Measurements from ENCODE around the gene VPS52. TPM values are rescaled to one million over a fixed set of nuclear protein-coding genes. Genes with fewer than 3 reads are reported as not detected.

Gene VPS52
- total RNA-seq, 1 experiment from 2014 or later, result 47.8 TPM

DNA sequence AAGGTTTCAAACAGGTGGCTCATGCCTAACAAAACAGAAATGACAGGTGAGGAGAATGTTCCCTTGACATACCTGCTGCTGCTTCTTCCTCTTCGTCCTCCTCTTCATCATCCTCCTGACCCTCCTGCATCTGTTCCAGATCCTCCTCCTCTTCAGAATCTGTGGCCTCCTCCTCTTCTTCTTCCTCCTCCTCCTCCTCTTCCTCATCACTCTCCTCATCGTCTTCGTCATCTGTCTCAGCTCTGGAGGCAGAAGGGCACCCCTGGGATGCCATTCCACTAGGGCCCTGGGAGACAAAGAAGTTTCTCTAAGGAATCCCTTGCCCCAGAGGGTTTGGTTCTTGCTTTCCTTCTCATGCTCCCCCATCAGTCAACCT is 48.3 kb upstream of the VPS52 start:
- H3K9me3 Mint-ChIP-seq (ENCODE audit: unreplicated experiment), result no peaks in the 10 kb centered on the region
- peak overlapping the region; percentile 80 for H3K27ac Mint-ChIP-seq (ENCODE audit: low read depth, unreplicated experiment)
- ChIA-PET CTCF (interaction anchor here (0.6 to 2.5 kb wide), 3 partner anchors 25 to 174 kb away, joined by 3 to 10 read pairs (median 3); no protein-coding TSS in a partner anchor), POLR2A (interaction anchor here (0.6 to 1.8 kb wide), 7 partner anchors 8 to 256 kb away, joined by 3 to 6 read pairs (median 3); partner anchors contain the start of gene B3GALT4)
- no peaks in the 10 kb centered on the region for H3K27me3 Mint-ChIP-seq (ENCODE audit: insufficient read depth, unreplicated experiment)
- BruUV-seq (replicated peaks), result no TSS peak
- H3K4me3 Mint-ChIP-seq (ENCODE audit: unreplicated experiment), result peak overlapping the region; percentile 81
- TF ChIP-seq, protein P1, sequence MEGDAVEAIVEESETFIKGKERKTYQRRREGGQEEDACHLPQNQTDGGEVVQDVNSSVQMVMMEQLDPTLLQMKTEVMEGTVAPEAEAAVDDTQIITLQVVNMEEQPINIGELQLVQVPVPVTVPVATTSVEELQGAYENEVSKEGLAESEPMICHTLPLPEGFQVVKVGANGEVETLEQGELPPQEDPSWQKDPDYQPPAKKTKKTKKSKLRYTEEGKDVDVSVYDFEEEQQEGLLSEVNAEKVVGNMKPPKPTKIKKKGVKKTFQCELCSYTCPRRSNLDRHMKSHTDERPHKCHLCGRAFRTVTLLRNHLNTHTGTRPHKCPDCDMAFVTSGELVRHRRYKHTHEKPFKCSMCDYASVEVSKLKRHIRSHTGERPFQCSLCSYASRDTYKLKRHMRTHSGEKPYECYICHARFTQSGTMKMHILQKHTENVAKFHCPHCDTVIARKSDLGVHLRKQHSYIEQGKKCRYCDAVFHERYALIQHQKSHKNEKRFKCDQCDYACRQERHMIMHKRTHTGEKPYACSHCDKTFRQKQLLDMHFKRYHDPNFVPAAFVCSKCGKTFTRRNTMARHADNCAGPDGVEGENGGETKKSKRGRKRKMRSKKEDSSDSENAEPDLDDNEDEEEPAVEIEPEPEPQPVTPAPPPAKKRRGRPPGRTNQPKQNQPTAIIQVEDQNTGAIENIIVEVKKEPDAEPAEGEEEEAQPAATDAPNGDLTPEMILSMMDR (IDR thresholded peaks at IDR 0.05; ENCODE audit: unreplicated experiment), result no peak
- peaks cover 63% of the 10 kb centered on the region for H3K36me3 Mint-ChIP-seq (ENCODE audit: insufficient read depth, unreplicated experiment)
- DNase-seq (ENCODE audit: unreplicated experiment), result no peak
- intact Hi-C loops (cut with micrococcal nuclease), result no loop called here
- peaks cover 67% of the 10 kb centered on the region for H3K4me1 Mint-ChIP-seq (ENCODE audit: insufficient read depth, unreplicated experiment)

DNA sequence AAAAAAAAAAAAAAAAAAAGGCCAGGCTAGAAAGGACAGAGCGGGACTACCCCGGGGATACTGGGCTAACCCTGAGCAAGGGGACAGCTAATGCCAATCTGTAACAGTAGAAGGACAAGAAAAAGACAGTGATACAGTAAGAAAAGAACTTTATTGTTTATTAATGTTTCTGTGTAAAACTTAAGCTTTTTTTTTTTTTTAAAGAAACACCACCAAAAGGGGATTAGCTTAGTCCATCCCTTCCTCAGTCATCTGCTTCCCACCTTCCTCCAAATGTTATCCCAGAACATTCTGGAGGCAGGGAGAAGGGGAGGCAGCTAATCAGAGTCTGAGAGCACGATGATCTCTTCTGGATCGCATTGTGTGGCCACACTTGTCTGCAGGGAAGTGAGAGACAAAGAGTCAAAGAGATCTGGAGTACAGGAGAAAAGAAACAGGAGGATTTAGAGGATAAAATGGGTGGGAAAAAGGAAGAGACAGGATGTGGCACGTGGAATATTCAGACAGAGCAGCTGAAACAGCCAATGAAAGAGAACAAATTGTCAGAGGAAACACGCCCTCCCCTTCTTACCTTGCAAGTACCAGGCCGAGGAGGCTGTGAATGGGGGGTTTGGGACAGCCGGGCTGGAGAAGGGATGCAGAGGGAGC is 46.9 kb upstream of the VPS52 start:
- no peaks in the 10 kb centered on the region for H3K27me3 Mint-ChIP-seq (ENCODE audit: insufficient read depth, unreplicated experiment)
- peak overlapping the region; percentile 81 for H3K4me3 Mint-ChIP-seq (ENCODE audit: unreplicated experiment)
- CTCF ChIA-PET, result interaction anchor here (0.7 to 2.5 kb wide), 7 partner anchors 26 to 359 kb away, joined by 3 to 10 read pairs (median 3); partner anchors contain the start of gene CUTA
- intact Hi-C loops (cut with micrococcal nuclease), result no loop called here
- POLR2A ChIA-PET, result interaction anchor here (0.5 to 3.0 kb wide), 19 partner anchors 20 to 1697 kb away, joined by 3 to 30 read pairs (median 3); partner anchors contain the start of genes B3GALT4, CUTA, PFDN6 and RGL2
- TF ChIP-seq, protein P1 (IDR thresholded peaks at IDR 0.05; ENCODE audit: unreplicated experiment), result no peak
- peaks cover 73% of the 10 kb centered on the region for H3K36me3 Mint-ChIP-seq (ENCODE audit: insufficient read depth, unreplicated experiment)
- DNase-seq (ENCODE audit: unreplicated experiment), result no peak
- peak overlapping the region; percentile 80 for H3K27ac Mint-ChIP-seq (ENCODE audit: low read depth, unreplicated experiment)
- peaks cover 68% of the 10 kb centered on the region for H3K4me1 Mint-ChIP-seq (ENCODE audit: insufficient read depth, unreplicated experiment)
- no peaks in the 10 kb centered on the region for H3K9me3 Mint-ChIP-seq (ENCODE audit: unreplicated experiment)
- no TSS peak for BruUV-seq (replicated peaks)

DNA sequence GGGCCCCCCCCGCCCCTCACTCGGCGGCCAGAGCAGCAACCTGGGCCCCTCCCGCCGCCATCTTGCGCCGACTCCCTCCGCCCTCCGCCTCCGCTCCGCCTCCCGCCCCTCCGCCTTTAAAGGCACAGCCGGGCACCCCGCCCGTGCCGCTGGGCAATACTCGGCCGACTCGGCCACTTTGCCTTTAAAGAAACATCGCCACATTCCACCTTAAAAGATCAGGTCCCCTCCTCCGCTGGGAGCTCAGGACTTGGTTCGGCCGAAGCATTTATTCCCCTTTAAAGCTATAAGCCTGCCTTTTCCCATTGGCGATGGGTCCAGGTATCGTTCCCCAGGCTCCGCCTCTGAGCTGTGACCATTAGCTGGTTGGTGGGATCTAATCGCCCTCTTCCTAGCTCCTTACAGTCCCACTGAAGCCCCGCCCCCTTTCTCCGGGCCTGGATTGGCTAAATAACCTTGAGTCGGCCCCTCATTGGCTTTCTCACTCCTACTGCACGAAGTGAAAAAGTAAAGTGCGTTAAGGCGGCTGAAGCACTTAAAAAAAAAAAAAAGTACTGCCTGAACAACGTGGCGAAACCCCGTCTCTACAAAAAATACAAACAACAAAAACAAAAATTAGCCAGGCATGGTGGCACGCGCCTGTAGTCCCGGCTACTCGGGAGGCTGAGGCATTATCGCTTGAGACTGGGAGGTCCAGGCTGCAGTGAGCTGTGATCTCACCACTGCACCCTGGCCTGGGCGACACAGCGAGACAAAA is 46.2 kb upstream of the VPS52 start, which contains the start of gene ZBTB22:
Gene ZBTB22 (minus strand): TSS at position 76 of the 757 bp plus-strand sequence. CDS start 828 bp downstream, outside the sequence.
- POLR2A ChIA-PET, result interaction anchor here (0.6 to 3.0 kb wide), 25 partner anchors 9 to 347 kb away, joined by 3 to 30 read pairs (median 4); partner anchors contain the start of genes B3GALT4, CUTA, PFDN6 and RGL2
- CTCF ChIA-PET, result interaction anchor here (0.6 to 2.5 kb wide), 10 partner anchors 9 to 472 kb away, joined by 3 to 10 read pairs (median 3); no protein-coding TSS in a partner anchor
- H3K36me3 Mint-ChIP-seq (ENCODE audit: insufficient read depth, unreplicated experiment), result peaks cover 76% of the 10 kb centered on the region
- peak within 1 kb of the TSS; percentile 81 for H3K4me3 Mint-ChIP-seq (ENCODE audit: unreplicated experiment)
- no peaks in the 10 kb centered on the region for H3K27me3 Mint-ChIP-seq (ENCODE audit: insufficient read depth, unreplicated experiment)
- no peaks in the 10 kb centered on the region for H3K9me3 Mint-ChIP-seq (ENCODE audit: unreplicated experiment)
- intact Hi-C loops (cut with micrococcal nuclease), result no loop called here
- DNase-seq (ENCODE audit: unreplicated experiment), result peak; percentile 100
- H3K4me1 Mint-ChIP-seq (ENCODE audit: insufficient read depth, unreplicated experiment), result peaks cover 66% of the 10 kb centered on the region
- TF ChIP-seq, protein P1 (IDR thresholded peaks at IDR 0.05; ENCODE audit: unreplicated experiment), result no peak
- H3K27ac Mint-ChIP-seq (ENCODE audit: low read depth, unreplicated experiment), result peak within 1 kb of the TSS; percentile 80
- BruUV-seq (replicated peaks), result no TSS peak

DNA sequence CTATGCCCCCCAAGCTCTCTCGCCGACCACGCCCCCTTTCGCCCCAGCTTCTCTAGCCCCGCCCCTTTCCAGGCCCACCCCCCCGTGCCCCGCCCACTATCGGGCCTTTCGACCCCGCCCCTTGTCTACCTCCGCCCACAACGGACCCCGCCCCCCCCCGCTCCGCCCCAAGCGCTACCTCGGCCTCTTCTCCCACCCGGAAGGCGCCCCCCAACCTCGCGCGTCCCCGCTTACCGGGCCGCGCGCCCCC is 45.7 kb upstream of the VPS52 start:
- POLR2A ChIA-PET, result interaction anchor here (0.8 to 3.0 kb wide), 16 partner anchors 9 to 109 kb away, joined by 3 to 30 read pairs (median 6); partner anchors contain the start of genes B3GALT4, CUTA, PFDN6 and RGL2
- peak overlapping the region; percentile 81 for H3K4me3 Mint-ChIP-seq (ENCODE audit: unreplicated experiment)
- H3K4me1 Mint-ChIP-seq (ENCODE audit: insufficient read depth, unreplicated experiment), result peaks cover 63% of the 10 kb centered on the region
- peak overlapping the region; percentile 80 for H3K27ac Mint-ChIP-seq (ENCODE audit: low read depth, unreplicated experiment)
- H3K27me3 Mint-ChIP-seq (ENCODE audit: insufficient read depth, unreplicated experiment), result no peaks in the 10 kb centered on the region
- TF ChIP-seq, protein P1 (IDR thresholded peaks at IDR 0.05; ENCODE audit: unreplicated experiment), result no peak
- CTCF ChIA-PET, result interaction anchor here (0.5 to 2.5 kb wide), 3 partner anchors 28 to 79 kb away, joined by 3 to 10 read pairs (median 4); no protein-coding TSS in a partner anchor
- H3K36me3 Mint-ChIP-seq (ENCODE audit: insufficient read depth, unreplicated experiment), result peaks cover 78% of the 10 kb centered on the region
- no peak for DNase-seq (ENCODE audit: unreplicated experiment)
- BruUV-seq (replicated peaks), result no TSS peak
- intact Hi-C loops (cut with micrococcal nuclease), result no loop called here
- no peaks in the 10 kb centered on the region for H3K9me3 Mint-ChIP-seq (ENCODE audit: unreplicated experiment)
